Central memory CD8-positive, alpha-beta T cell (primary cell): ENCODE measurements around the gene SMAD5.

Source experiments
- ATAC-seq: fragments of 150-1000 bp; cut with Tn5 transposase; replicated peaks from 2 replicates; pipeline ENCODE4 v1.10.0; 2022; ENCODE audit warnings: mild to moderate bottlenecking, moderate FRiP score, moderate number of reproducible peaks; ENCODE audit not compliant: poor library complexity, severe bottlenecking; ENCODE audit errors: extremely low read depth
- DNase-seq, 2 donors: peaks; one replicate each; pipeline ENCODE4 v3.0.0; 2021; ENCODE audit warnings: low spot score in 2 of 2
- H3K27ac Mint-ChIP-seq: one replicate; pipeline ENCODE4 v1.8.0; 2022; ENCODE audit warnings: low read depth, mild to moderate bottlenecking, moderate library complexity, mixed read lengths
- H3K27me3 Mint-ChIP-seq: one replicate; pipeline ENCODE4 v1.8.0; 2022; ENCODE audit warnings: mixed read lengths
- H3K36me3 Mint-ChIP-seq: one replicate; pipeline ENCODE4 v1.8.0; 2022; ENCODE audit warnings: mild to moderate bottlenecking, moderate library complexity, mixed read lengths; ENCODE audit not compliant: insufficient read depth
- H3K4me1 Mint-ChIP-seq: one replicate; pipeline ENCODE4 v1.8.0; 2022; ENCODE audit warnings: mixed read lengths
- H3K4me3 Mint-ChIP-seq: one replicate; pipeline ENCODE4 v1.8.0; 2022; ENCODE audit warnings: mild to moderate bottlenecking, moderate library complexity, mixed read lengths
- H3K9me3 Mint-ChIP-seq: one replicate; pipeline ENCODE4 v1.8.0; 2022; ENCODE audit warnings: mixed read lengths

SMAD5 gene

DNA sequence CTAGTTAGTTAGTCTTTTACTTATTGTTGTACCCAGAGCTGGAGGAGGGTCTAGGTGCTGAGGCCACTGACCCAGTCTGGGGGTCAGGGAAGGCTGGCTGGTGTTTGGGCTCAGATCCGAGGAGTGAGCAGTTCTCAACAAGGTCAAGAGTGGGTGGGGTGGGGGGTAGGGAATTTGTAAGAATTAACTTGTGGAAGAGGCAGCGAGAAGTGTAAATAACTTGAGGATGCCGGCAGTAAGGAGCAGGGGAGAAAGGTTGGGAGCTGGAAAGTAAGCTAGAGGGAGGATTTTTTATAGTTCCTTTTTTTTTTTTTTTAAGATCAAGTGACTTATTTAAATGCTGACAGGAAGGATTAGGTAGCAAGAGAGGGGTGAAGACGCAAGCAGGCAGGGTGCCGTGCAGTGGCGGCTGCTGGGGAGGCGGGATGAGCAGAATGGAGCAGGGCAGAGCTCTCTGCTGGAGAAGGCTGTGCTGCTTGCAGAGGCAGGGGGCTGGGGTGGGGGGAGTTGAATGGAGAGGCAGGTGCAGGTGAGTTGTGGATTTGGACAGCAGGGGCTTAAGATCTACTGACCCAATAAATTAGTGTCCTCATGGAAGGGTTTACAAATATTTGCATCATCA is 95.6 kb downstream of the SMAD5 start:
- ATAC-seq (no peak), DNase-seq (no peak)
- no peaks in the 10 kb centered on the region for H3K4me1 Mint-ChIP-seq
- no peaks in the 10 kb centered on the region for H3K9me3 Mint-ChIP-seq
- no peak overlapping the region for H3K4me3 Mint-ChIP-seq
- no peaks in the 10 kb centered on the region for H3K36me3 Mint-ChIP-seq
- peaks cover 67% of the 10 kb centered on the region for H3K27me3 Mint-ChIP-seq
- H3K27ac Mint-ChIP-seq, result no peak overlapping the region

DNA sequence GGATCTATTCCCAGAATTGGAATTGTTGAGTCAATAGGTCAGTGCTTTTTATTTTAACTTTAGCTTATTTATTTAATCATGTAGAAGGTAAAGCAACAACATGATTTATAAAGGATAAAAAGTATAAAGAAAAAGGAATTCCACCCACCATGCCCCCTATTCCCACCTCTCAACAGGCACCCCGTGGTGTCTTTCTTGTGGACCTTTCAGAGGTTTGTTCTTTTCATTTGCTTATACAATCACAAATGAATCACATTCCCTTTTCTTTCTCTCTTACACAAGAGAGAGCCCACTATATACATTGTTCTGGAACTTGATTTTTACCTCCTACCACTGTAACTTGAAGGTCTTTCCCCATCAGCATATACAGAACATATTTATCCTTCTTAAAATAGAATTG is 97.5 kb downstream of the SMAD5 start:
- no peak overlapping the region for H3K27ac Mint-ChIP-seq
- H3K27me3 Mint-ChIP-seq, result peaks cover 54% of the 10 kb centered on the region
- ATAC-seq, result no peak
- no peaks in the 10 kb centered on the region for H3K4me1 Mint-ChIP-seq
- H3K9me3 Mint-ChIP-seq, result no peaks in the 10 kb centered on the region
- H3K36me3 Mint-ChIP-seq, result no peaks in the 10 kb centered on the region
- no peak overlapping the region for H3K4me3 Mint-ChIP-seq
- no peak for DNase-seq

DNA sequence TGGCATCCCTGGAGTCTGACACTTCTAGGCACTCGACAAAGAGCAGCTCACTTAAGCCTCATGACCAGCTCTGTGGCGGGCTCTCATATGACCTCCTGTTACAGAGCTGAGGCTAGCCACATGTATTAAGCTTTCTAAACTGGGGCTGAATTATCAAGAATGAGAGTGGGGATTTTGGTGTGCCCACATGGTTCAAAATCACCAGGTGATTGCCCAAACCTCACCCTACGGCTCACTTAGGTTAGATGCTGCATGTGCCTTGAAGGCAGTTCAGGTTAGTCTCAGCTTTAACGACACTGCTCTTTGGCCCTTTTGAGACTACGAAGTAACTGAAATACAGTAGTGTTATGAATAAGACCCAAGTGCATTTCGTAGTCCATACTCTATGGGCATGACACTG is 99.7 kb downstream of the SMAD5 start:
- no peak for ATAC-seq
- Mint-ChIP-seq H3K27me3 (peaks cover 38% of the 10 kb centered on the region), H3K4me1 (no peaks in the 10 kb centered on the region), H3K27ac (no peak overlapping the region), H3K9me3 (no peaks in the 10 kb centered on the region), H3K4me3 (no peak overlapping the region), H3K36me3 (no peaks in the 10 kb centered on the region)
- DNase-seq, result no peak
